NCI-H2227 treated with DMSO at 0.1 percent for 48 hours (cell line): ENCODE data around the gene IFNL3.
"Not testable (repeated sequence)": the region's sequence is repeated elsewhere in the genome, so short reads cannot be mapped to it uniquely, and the experiment has no call there.

Source experiments
- DNase-seq: peaks from one replicate; lab custom pipeline; 2025; lab: John Stamatoyannopoulos, UW

Gene IFNL3

DNA sequence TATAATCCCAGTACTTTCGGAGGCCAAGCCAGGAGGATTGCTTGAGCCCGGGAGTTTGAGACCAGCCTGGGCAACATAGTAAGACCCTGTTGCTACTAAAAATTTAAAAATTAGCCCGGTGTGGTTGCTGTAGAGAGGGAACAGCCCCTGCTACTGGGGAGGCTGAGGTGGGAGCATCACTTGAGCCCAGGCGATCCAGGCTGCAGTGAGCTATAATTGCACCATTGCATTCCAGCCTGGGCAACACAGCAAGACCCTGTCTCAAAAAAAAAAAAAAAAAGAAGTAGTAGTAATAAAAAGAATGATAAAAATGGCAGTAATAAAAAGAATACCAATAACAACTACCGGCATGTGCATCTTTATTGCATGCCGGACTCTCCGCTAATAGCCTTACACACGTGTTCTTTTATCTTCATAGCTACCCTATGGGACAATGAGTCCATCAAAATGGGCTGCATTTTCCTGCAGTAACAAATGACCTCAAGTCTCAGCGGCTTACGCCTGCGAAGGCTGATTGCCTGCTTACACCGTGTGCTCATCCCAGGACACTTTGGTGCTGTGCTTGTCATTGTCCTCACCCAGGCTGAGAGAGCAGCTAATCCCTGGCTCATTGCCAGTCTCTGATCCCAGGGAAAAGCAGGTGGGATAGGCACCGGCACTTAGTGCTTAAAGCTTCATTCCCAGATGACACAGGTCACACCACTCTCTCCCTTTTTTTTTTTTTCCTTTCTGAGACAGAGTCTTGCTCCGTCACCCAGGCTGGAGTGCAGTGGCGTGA lies 26.4 kb downstream of the IFNL3 start:
- no peak for DNase-seq

DNA sequence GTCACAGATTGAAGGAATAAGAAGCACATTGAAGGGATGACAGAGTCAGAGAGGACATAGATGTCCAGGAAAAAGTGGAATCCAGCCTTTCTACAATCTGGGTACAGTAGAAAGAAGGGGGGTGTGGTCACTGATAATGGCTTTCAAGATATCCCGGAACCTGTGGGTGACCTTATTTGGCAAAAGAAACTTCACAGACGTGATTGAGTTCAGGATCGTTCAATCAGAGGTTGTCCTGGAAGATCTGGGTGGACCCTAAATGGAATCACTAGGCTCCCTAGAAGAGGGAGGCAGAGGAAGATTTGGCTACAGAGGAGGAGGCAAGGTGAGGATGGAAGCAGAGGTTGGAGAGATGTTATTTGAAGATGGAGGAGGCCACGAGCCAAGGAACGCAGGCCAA lies 27.7 kb downstream of the IFNL3 start:
- no peak for DNase-seq

GRCh38 chr19:39215323-39215722 lies 29.5 kb downstream of the IFNL3 start:
- DNase-seq: not testable (repeated sequence)

GRCh38 chr19:39212375-39212742 lies 32.4 kb downstream of the IFNL3 start:
- no peak for DNase-seq

GRCh38 chr19:39211731-39212374 lies 33.0 kb downstream of the IFNL3 start:
- DNase-seq: no peak

GRCh38 chr19:39209196-39209595 lies 35.6 kb downstream of the IFNL3 start:
- no peak for DNase-seq

GRCh38 chr19:39208175-39208795 lies 36.5 kb downstream of the IFNL3 start:
- DNase-seq: no peak

- no peak for DNase-seq
These were observed 37.4 kb downstream of the IFNL3 start for GRCh38 chr19:39207293-39207836.

GRCh38 chr19:39206122-39206521 lies 38.7 kb downstream of the IFNL3 start:
- DNase-seq: no peak

DNA sequence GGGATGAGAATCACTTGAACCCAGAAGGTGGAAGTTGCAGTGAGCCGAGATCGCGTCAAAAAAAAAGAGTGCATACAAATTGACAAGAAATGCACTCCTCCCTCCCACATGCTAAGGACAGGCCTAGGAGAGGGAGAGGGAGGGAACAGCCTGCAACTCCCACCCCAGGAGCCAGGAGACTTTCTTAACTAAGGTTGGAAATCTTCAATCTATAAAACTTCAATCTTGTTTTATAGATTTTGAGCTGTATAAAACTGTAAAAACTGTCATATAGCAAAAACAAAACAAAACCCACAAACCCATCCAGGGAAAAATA lies 39.4 kb downstream of the IFNL3 start:
- DNase-seq: no peak

DNA sequence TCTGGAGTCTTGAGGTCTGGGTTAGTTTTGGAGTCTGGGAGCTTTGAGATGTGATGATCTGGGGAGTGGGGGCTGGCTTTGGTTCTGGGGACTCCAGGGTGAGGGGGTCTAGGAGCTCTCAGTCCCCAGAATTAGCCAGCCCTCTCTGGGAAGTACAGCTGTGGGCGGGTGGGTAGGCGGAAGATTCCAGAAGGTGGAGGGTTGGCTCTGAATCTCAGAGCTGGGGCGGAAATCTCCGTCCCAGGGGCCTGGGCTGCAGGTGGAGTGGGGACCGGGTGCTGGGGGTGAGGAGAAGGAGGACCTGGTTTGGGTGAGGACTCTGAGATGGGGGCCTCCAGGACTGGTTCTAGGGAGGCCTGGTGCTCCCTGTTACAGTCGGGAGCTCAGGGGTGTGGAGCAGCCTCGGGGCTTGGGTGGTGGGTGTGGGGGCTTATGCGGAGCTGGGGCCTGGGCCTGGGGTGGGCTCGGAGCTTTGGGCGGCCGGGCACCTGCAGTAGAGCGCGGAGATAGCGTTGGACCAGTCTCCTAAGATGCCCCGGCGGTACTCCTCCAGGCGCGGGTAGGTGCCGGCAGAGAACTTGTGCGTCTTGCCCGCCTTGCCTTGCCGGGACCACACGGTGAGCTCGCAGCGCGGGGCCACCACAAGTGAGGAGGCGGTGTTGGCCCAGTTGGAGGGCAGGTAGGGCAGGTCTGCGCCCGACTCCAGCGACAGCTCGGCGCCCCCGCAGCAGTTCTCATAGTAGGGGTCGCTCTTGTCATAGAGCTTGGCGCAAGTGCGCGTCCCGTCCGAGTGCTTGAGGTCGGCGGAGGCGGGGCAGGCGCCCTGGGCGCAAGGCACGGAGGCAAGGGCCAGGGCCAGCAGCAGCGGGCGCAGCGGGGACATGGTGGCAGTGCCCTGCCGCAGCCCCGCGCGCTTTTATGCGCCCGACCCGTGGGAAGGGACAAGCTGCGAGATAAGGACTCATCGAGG lies 41.1 kb downstream of the IFNL3 start, which contains the start of gene SYCN:
Gene SYCN (minus strand): TSS at position 892 of the 970 bp plus-strand sequence. CDS start 9 bp downstream, at position 883.
- no peak for DNase-seq

GRCh38 chr19:39202998-39203355 lies 41.8 kb downstream of the IFNL3 start:
- no peak for DNase-seq

DNA sequence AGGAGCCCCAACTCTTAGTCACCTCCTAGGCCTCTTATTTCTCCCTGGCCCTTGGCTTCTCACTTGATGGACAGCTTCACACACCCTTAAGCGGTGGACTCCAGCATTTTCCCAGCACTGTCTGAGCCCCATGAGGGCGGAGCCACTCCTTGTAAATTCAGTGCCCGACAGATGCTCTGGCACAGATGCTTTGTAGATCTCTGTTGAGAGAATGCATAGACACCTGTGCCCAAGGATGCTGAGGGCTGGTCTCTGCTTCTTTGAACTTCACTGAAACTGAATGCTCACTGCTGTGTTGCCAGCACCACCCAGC lies 44.0 kb downstream of the IFNL3 start:
- no peak for DNase-seq

- no peak for DNase-seq
These were observed 44.6 kb downstream of the IFNL3 start for GRCh38 chr19:39200066-39200802.

- DNase-seq: peak; percentile 74
These were observed 45.8 kb downstream of the IFNL3 start for GRCh38 chr19:39199025-39199424.

DNA sequence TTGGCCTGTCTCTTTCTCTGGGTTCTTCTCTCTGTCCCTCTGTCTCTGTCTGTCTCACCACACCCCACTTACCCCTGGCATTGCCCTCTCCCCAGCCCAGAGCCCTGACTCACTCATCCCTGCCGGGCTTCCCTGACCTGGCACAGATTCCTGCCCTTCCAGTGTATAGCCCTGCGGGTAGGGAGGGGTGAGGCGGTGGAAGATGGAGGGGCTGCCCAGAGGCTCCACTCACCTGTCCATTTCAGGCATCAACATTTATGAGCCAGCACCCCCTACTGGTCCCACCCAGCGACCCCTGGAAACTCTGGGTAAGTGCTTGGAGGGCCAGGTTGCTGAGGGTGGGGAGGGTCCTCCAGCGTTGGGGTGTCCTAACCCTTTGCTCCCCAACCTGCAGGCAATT lies 47.0 kb downstream of the IFNL3 start:
- DNase-seq: no peak

GRCh38 chr19:39196860-39197562 lies 47.8 kb downstream of the IFNL3 start, which contains the start of gene NCCRP1:
TSS of gene NCCRP1 (plus strand) at chr19:39196964. CDS start at chr19:39196983, 19 bp downstream.
- no peak for DNase-seq

DNA sequence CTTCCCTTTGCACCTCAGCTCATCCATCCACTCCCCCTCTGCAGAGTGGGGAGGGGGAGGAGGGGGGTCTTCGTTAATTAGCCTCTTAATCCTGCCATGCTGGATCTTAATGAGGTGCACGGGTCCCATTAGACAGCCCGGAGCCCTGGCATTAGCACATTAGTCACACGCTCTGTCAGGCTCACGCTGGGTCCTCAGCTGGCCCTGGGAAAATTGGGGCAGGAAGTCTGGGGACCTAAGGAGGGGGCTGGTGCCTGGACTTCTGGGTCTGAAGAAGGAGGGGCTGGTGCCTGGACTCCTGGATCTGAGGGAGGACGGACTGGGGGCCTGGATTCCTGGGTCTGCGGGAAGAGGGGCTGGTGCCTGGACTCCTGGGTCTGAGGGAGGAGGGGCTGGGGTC lies 48.5 kb downstream of the IFNL3 start:
- DNase-seq: no peak

GRCh38 chr19:39195755-39196154 lies 49.1 kb downstream of the IFNL3 start:
- DNase-seq: no peak

GRCh38 chr19:39194832-39195542 lies 49.8 kb downstream of the IFNL3 start:
- no peak for DNase-seq
